Stomach (tissue), 9 donors: Measurements from ENCODE around the gene MDH1. TPM values are rescaled to one million over a fixed set of nuclear protein-coding genes. Genes with fewer than 3 reads are reported as not detected.

Experiments
- DNase-seq, 2 donors: peaks; one replicate each; pipeline versions ENCODE4 v3.0.0 to v3.0.0-alpha.2; 2013 to 2019
- H3K27ac ChIP-seq, 5 donors: fragments of 200-600 bp in 4 of 5; sonication (generic) in 4 of 5; one replicate each; pipeline ENCODE4 v1.5.1; 2013 to 2019; ENCODE audit warnings: mild to moderate bottlenecking in 1 of 5, moderate library complexity in 1 of 5
- H3K27me3 ChIP-seq, 3 donors: fragments of 200-600 bp; sonication (generic); one replicate each; pipeline ENCODE4 v1.5.1; 2017 to 2019; ENCODE audit warnings: mixed run types in 1 of 3
- H3K36me3 ChIP-seq, 4 donors: fragments of 200-600 bp; sonication (generic); 1 replicate in 3 of 4; 2 replicates in 1 of 4; pipeline ENCODE4 v1.5.1; 2016 to 2019
- H3K4me1 ChIP-seq, 4 donors: fragments of 200-600 bp; sonication (generic); one replicate each; pipeline ENCODE4 v1.5.1; 2016 to 2019
- H3K4me3 ChIP-seq, 4 donors: fragments of 200-600 bp; sonication (generic) in 3 of 4; one replicate each; pipeline ENCODE4 v1.5.1; 2016 to 2019; ENCODE audit warnings: mild to moderate bottlenecking in 1 of 4
- H3K9me3 ChIP-seq, 4 donors: fragments of 200-600 bp; sonication (generic); one replicate each; pipeline ENCODE4 v1.5.1; 2016 to 2019
- CTCF ChIP-seq, 7 experiments: fragments of 450-650 bp in 4 of 7; fragments of 200-600 bp in 3 of 7; sonication (generic) in 3 of 7; IDR thresholded peaks; one replicate each; pipeline ENCODE4 v1.5.1; 2016 to 2019; ENCODE audit warnings: antibody characterized with exemption in 7 of 7, control low read depth in 2 of 7, mild to moderate bottlenecking in 1 of 7
- EP300 ChIP-seq: sonication (generic); formaldehyde crosslinking; IDR thresholded peaks from one replicate; pipeline ENCODE4 v1.6.1; 2017; ENCODE audit warnings: antibody characterized with exemption
- POLR2A ChIP-seq, 4 donors: fragments of 450-650 bp; IDR thresholded peaks; one replicate each; pipeline ENCODE4 v1.6.1; 2016; ENCODE audit warnings: antibody characterized with exemption in 4 of 4, control low read depth in 2 of 4, mild to moderate bottlenecking in 1 of 4, moderate library complexity in 1 of 4
- POLR2AphosphoS5 ChIP-seq, 3 donors: sonication (generic); formaldehyde crosslinking; IDR thresholded peaks; one replicate each; pipeline ENCODE4 v1.6.1; 2016; ENCODE audit warnings: antibody characterized with exemption in 3 of 3
- WGBS, 5 donors: extraction: QIAGEN DNeasy Blood & Tissue Kit in 3 of 5; methylation state at CpG; one replicate each; pipeline versions ENCODE4 v1.1.5 to v1.1.7; 2013 to 2018; 5-methylcytosine and 5-hydroxymethylcytosine counted together
- intact Hi-C: fragments of 100-400 bp; cut with DNase I; formaldehyde crosslinking; loops from one replicate; pipeline ENCODE4 v1.15.1; 2023; ENCODE audit warnings: low total_unique reads
- polyA plus RNA-seq, 3 donors: library from polyadenylated mRNA; stranded (reverse); fragments of 200-250 nt; gene quantifications; one replicate each; pipeline ENCODE4 v1.2.3, GENCODE V29; 2013
- total RNA-seq, 5 donors: library from RNA; depleted of rRNA; stranded (reverse); fragments of >200 nt; gene quantifications; one replicate each; pipeline versions ENCODE4 v1.1.0 to v1.2.3, GENCODE V29; 2014 to 2016
- donor health status: healthy with polysubstance abuse.
- donor health status: Bipolar disorder and iron deficiency.
- donor health status: healthy.

Gene MDH1
- total and polyA plus RNA-seq, 8 donors, result 34.2 to 326 (median 218) TPM

GRCh38 chr2:63591566-63592175, 2.9 kb downstream of the MDH1 start:
- WGBS, 5 donors, result 68 to 83% (median 73%) methylated on average over 3 of the region's 3 CpGs
- H3K27ac ChIP-seq, result peak overlapping the region in 1 of 5 donors; percentile 92
- intact Hi-C loops, result no loop called here

GRCh38 chr2:63594660-63595059, 5.9 kb downstream of the MDH1 start:
- intact Hi-C loops, result no loop called here
- WGBS, 5 donors, result 96 to 99% (median 98%) methylated on average over 3 of the region's 3 CpGs
- Histone ChIP-seq H3K4me3 (no peak overlapping the region), H3K9me3 (no peaks in the 10 kb centered on the region), H3K27me3 (no peaks in the 10 kb centered on the region), H3K27ac (no peak overlapping the region), H3K4me1 (peaks cover 15 to 37% (median 28%) of the 10 kb centered on the region in 4 donors), H3K36me3 (peaks cover 21 to 75% (median 61%) of the 10 kb centered on the region in 4 donors)
- no peak for TF ChIP-seq POLR2A (IDR thresholded peaks at IDR 0.05)
- no peak for DNase-seq

More at GRCh38 chr2:63591566-63592175, 2.9 kb downstream of the MDH1 start:
- Histone ChIP-seq H3K9me3 (no peaks in the 10 kb centered on the region), H3K36me3 (peaks cover 15 to 46% (median 34%) of the 10 kb centered on the region in 4 donors), H3K27me3 (no peaks in the 10 kb centered on the region), H3K4me3 (no peak overlapping the region), H3K4me1 (peaks cover 25 to 49% (median 39%) of the 10 kb centered on the region in 4 donors)
- DNase-seq, result no peak
- TF ChIP-seq EP300 (no peak), POLR2AphosphoS5 (IDR thresholded peaks at IDR 0.05) (no peak), POLR2A (IDR thresholded peaks at IDR 0.05) (no peak), CTCF (IDR thresholded peaks at IDR 0.05) (no peak)

GRCh38 chr2:63596401-63596883, 7.7 kb downstream of the MDH1 start:
- no peak overlapping the region for H3K4me3 ChIP-seq
- no peaks in the 10 kb centered on the region for H3K27me3 ChIP-seq
- H3K4me1 ChIP-seq, result peaks cover 0 to 36% (median 19%) of the 10 kb centered on the region in 4 donors
- H3K9me3 ChIP-seq, result no peaks in the 10 kb centered on the region
- no peak overlapping the region for H3K27ac ChIP-seq
- DNase-seq, result no peak
- H3K36me3 ChIP-seq, result peaks cover 24 to 85% (median 78%) of the 10 kb centered on the region in 4 donors
- 80 to 91% (median 89%) methylated on average over 2 of the region's 2 CpGs for WGBS, 5 donors
- TF ChIP-seq POLR2AphosphoS5 (IDR thresholded peaks at IDR 0.05) (no peak), POLR2A (IDR thresholded peaks at IDR 0.05) (no peak), EP300 (no peak), CTCF (IDR thresholded peaks at IDR 0.05) (no peak)
- intact Hi-C loops, result no loop called here

- TF ChIP-seq EP300, result no peak
- TF ChIP-seq CTCF (IDR thresholded peaks at IDR 0.05), result no peak
- TF ChIP-seq POLR2A (IDR thresholded peaks at IDR 0.05), result no peak
- TF ChIP-seq POLR2AphosphoS5 (IDR thresholded peaks at IDR 0.05), result no peak
- no peak overlapping the region for H3K27ac ChIP-seq
- no peaks in the 10 kb centered on the region for H3K27me3 ChIP-seq
- 83 to 96% (median 91%) methylated on average over 2 of the region's 2 CpGs for WGBS, 5 donors
- H3K9me3 ChIP-seq, result no peaks in the 10 kb centered on the region
- no peak for DNase-seq
- intact Hi-C loops, result no loop called here
- peaks cover 32 to 98% (median 92%) of the 10 kb centered on the region in 4 donors for H3K36me3 ChIP-seq
- no peak overlapping the region for H3K4me3 ChIP-seq
- H3K4me1 ChIP-seq, result peaks cover 0 to 32% (median 16%) of the 10 kb centered on the region in 4 donors
Observed at GRCh38 chr2:63598981-63599380, 10.2 kb downstream of the MDH1 start.
